Smooth muscle cell (in vitro differentiated cells): Measurements from ENCODE around the gene GIPC1. TPM values are rescaled to one million over a fixed set of nuclear protein-coding genes. Genes with fewer than 3 reads are reported as not detected.

Experiments used
- DNase-seq: peaks from one replicate; lab custom pipeline; 2025; ENCODE audit not compliant: unreplicated experiment; lab: John Stamatoyannopoulos, UW
- H2AFZ ChIP-seq: fragments of 200-600 bp; sonication (generic); 2 replicates; pipeline ENCODE4 v1.6.0; 2016; ENCODE audit warnings: antibody characterized with exemption, low read depth, mild to moderate bottlenecking
- H3F3A ChIP-seq: fragments of 200-600 bp; sonication (generic); 2 replicates; pipeline ENCODE4 v1.6.0; 2017; ENCODE audit warnings: antibody characterized with exemption, low read depth
- H3K27ac ChIP-seq: fragments of 200-600 bp; sonication (generic); 2 replicates; pipeline ENCODE4 v1.5.1; 2016; ENCODE audit warnings: low read depth, mild to moderate bottlenecking
- H3K27me3 ChIP-seq: fragments of 200-600 bp; sonication (generic); 2 replicates; pipeline ENCODE4 v1.6.1; 2016; ENCODE audit warnings: low read depth, mild to moderate bottlenecking
- H3K36me3 ChIP-seq: fragments of 200-600 bp; sonication (generic); 2 replicates; pipeline ENCODE4 v1.5.1; 2016; ENCODE audit warnings: low read depth
- H3K4me1 ChIP-seq: fragments of 200-600 bp; sonication (generic); 2 replicates; pipeline ENCODE4 v1.5.1; 2016; ENCODE audit warnings: low read depth
- H3K4me2 ChIP-seq: fragments of 200-600 bp; sonication (generic); 2 replicates; pipeline ENCODE4 v1.6.0; 2016; ENCODE audit warnings: mild to moderate bottlenecking
- H3K4me3 ChIP-seq: fragments of 200-600 bp; sonication (generic); 2 replicates; pipeline ENCODE4 v1.5.1; 2016; ENCODE audit warnings: mild to moderate bottlenecking
- H3K79me2 ChIP-seq: fragments of 200-600 bp; sonication (generic); 2 replicates; pipeline ENCODE4 v1.6.0; 2016; ENCODE audit warnings: low read depth, mild to moderate bottlenecking
- H3K9ac ChIP-seq: fragments of 200-600 bp; sonication (generic); 2 replicates; pipeline ENCODE4 v1.6.0; 2016; ENCODE audit warnings: low read depth
- H3K9me3 ChIP-seq: fragments of 200-600 bp; sonication (generic); replicated peaks from 2 replicates; pipeline ENCODE4 v1.5.1; 2016; ENCODE audit warnings: low read depth
- H4K20me1 ChIP-seq: fragments of 200-600 bp; sonication (generic); 2 replicates; pipeline ENCODE4 v1.6.0; 2016; ENCODE audit warnings: low read depth
- CTCF ChIP-seq: fragments of 200-600 bp; sonication (generic); IDR thresholded peaks from 2 replicates; pipeline ENCODE4 v1.5.1; 2017; ENCODE audit warnings: borderline replicate concordance, mild to moderate bottlenecking, antibody characterized with exemption; ENCODE audit not compliant: insufficient read depth, poor library complexity, severe bottlenecking
- WGBS: methylation state at CpG from one replicate; pipeline ENCODE4 v1.1.7; 2016; ENCODE audit warnings: low lambda C conversion rate; 5-methylcytosine and 5-hydroxymethylcytosine counted together
- polyA plus RNA-seq: library from polyadenylated mRNA; unstranded; fragments of >200 nt; fragmentation: Nextera tagmentation; extraction: Ambion mirVana; gene quantifications from 2 replicates; pipeline ENCODE4 v1.2.1, GENCODE V29; 2016
- total RNA-seq: library from RNA; depleted of rRNA; stranded (reverse); fragments of >200 nt; gene quantifications from 2 replicates; pipeline ENCODE4 v1.2.3, GENCODE V29; 2014

The GIPC1 gene
- total and polyA plus RNA-seq, 2 experiments from 2014 or later = 73.0 to 142 TPM

- Histone ChIP-seq H3K79me2 (no peaks in the 10 kb centered on the region), H3K27ac (no peak overlapping the region), H4K20me1 (peaks cover 56% of the 10 kb centered on the region), H3K9me3 (no peaks in the 10 kb centered on the region), H3K36me3 (no peaks in the 10 kb centered on the region), H3K4me2 (no peak overlapping the region), H3K27me3 (no peaks in the 10 kb centered on the region), H2AFZ (no peak overlapping the region), H3K9ac (no peak overlapping the region), H3K4me1 (peaks cover 2% of the 10 kb centered on the region), H3K4me3 (no peak overlapping the region), H3F3A (no peaks in the 10 kb centered on the region)
- WGBS = 75% methylated on average over 5 of the region's 5 CpGs
- TF ChIP-seq CTCF = no peak
- DNase-seq = no peak
Measured at GRCh38 chr19:14480700-14481079, 15.2 kb downstream of the GIPC1 start.

GRCh38 chr19:14479975-14480699, 15.8 kb downstream of the GIPC1 start:
- Histone ChIP-seq H3K4me2 (no peak overlapping the region), H3K79me2 (no peaks in the 10 kb centered on the region), H3K36me3 (no peaks in the 10 kb centered on the region), H3K27ac (no peak overlapping the region), H3K9me3 (no peaks in the 10 kb centered on the region), H3K9ac (no peak overlapping the region), H4K20me1 (peaks cover 53% of the 10 kb centered on the region), H3K4me1 (peaks cover 8% of the 10 kb centered on the region), H3F3A (no peaks in the 10 kb centered on the region), H3K27me3 (no peaks in the 10 kb centered on the region), H2AFZ (no peak overlapping the region), H3K4me3 (no peak overlapping the region)
- 68% methylated on average over 40 of the region's 43 CpGs for WGBS
- TF ChIP-seq CTCF = peak; percentile 86
- peak; percentile 5 for DNase-seq

- Histone ChIP-seq H3K9ac (no peak overlapping the region), H3K36me3 (no peaks in the 10 kb centered on the region), H3K4me3 (no peak overlapping the region), H2AFZ (no peak overlapping the region), H3K9me3 (no peaks in the 10 kb centered on the region), H3F3A (no peaks in the 10 kb centered on the region), H3K27me3 (no peaks in the 10 kb centered on the region), H4K20me1 (peaks cover 53% of the 10 kb centered on the region), H3K27ac (no peak overlapping the region), H3K4me1 (peaks cover 12% of the 10 kb centered on the region), H3K79me2 (no peaks in the 10 kb centered on the region), H3K4me2 (no peak overlapping the region)
- no peak for TF ChIP-seq CTCF
- 97% methylated on average over 14 of the region's 14 CpGs for WGBS
- no peak for DNase-seq
Measured at GRCh38 chr19:14479309-14479974, 16.5 kb downstream of the GIPC1 start.
